T47D (cell line): ENCODE measurements around the gene IGSF21.
A peak's percentile ranks its signal among the peaks of the same experiment; 100 is the strongest.

Experiments used
- DNase-seq, 2 experiments: peaks; one replicate each; pipeline versions ENCODE4 v3.0.0 to v3.0.0-alpha.2; 2011 to 2012; ENCODE audit warnings: low read depth in 1 of 2, low spot score in 1 of 2
- JUND ChIP-seq: IDR thresholded peaks from 2 replicates; pipeline ENCODE4 v1.6.1; 2012; ENCODE audit warnings: low read depth
- in situ Hi-C: cut with HindIII; loops from 2 replicates; pipeline ENCODE4 v1.10.0; 2016; ENCODE audit warnings: low sequenced_read_pairs, low pct_unique_long_range_greater_than_20kb

IGSF21 gene

DNA sequence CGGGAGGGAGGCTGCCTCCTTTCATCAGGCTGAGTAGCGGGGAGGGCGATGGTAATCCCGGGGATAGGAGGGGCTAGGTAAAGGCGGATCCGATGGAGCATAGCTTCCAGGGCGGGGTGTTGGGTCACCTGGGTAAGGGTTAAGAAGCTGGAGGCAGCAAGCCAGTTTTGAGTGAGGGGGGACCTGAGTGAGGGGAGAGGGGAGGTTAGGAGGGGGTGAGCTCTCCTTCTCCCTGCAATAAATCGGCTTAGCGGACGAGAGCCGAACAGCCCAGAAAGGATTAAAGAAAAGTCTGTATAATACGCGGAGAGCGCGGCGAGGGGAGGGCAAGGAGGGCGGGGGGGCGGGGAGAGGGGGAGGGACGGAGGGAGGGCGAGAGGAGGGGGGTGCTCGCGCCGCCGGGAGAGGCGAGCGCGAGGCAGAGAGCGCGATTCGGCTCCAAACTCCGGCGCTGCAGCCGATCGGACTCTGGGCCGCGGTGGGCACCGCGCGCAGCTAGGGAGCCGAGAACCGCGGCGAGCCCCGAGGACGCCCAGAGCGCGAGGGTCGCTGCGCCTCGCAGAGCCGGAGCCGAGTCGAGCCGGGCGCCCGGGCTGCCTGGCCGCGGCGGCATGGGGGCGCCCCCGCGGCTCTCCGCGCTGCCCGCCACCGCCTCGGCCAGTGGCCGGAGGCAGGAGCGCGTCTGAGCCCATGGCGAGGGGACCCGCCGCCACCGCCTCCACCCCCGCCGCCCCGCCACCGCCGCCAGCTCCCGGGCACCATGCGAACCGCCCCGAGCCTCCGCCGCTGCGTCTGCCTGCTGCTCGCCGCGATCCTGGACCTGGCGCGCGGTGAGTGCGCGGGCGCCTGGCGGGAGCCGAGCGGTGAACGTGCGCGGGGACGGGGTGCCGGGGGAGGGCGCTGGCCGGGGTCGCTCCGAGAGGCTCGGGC lies at the start of gene IGSF21:
Gene IGSF21 (plus strand): TSS at position 430 of the 930 bp plus-strand sequence. CDS start 331 bp downstream, at position 761.
- no peak for DNase-seq
- in situ Hi-C loops, result no loop called here
- TF ChIP-seq JUND, result no peak

DNA sequence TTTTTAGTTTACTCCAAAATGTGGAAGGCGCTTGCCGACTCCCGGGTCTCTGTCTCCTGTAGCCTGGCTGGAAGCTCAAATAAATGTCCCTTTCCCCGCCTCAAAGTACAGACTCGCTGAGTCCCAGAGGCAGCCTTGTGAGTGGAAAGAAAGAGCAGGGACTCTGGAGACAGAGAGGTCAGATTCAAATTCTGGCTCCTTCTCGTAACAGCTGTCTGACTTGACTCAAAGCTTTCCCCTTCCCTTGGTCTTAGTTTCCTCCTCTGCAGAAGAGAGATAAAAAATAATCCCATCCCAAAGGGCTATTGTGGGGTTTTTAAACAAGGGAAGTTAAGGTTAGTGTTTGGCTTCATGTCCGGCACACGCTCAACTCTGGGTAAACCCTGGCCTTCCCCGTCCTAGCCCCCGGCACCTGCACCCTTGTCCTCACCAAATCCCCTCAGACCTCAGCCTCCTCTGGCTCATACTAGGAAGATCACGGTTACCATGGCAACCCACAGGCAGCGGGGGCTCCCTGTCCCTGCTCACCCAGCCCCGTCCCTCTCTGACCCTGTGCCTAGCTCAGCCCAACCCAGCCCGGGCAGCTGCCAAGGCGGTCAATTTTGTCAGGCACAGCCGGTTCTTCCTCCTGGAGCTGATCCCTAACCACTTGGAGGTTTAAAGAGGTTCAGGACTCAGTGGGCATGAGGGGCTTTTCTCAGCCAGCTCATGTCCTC lies 49.2 kb upstream of the IGSF21 start:
- TF ChIP-seq JUND, result no peak
- DNase-seq, result no peak
- in situ Hi-C loops, result no loop called here

DNA sequence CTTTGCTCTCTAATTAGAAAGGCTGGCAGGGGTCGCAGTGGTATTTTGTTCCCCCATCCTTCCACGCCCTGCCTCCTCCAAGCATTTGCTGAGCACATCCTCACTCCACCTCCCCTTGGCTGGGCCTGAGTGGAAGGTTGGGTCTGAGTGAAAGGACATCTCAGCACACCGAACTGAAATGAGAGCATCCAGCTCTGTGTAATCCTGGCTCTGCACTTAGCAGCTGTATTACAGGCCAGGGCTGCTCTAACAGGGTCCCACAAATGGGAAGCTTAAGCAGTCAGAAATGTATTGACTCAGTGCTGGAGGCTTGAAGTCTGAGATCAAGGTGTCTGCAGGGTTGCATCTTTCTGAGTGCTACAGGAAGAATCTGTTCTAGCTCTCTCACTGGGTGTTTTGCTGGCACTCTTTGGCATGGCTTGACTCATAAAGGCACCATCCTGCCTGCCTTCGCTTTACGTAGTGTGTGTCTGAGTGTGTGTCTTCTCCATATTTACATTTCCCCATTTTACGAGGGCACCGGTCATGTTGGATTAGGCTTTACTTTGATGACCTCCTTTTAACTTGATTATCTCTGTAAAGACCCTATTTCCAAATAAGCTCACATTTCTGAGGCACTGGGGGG lies 48.5 kb upstream of the IGSF21 start:
- in situ Hi-C loops, result no loop called here
- no peak for TF ChIP-seq JUND
- DNase-seq, result no peak

DNA sequence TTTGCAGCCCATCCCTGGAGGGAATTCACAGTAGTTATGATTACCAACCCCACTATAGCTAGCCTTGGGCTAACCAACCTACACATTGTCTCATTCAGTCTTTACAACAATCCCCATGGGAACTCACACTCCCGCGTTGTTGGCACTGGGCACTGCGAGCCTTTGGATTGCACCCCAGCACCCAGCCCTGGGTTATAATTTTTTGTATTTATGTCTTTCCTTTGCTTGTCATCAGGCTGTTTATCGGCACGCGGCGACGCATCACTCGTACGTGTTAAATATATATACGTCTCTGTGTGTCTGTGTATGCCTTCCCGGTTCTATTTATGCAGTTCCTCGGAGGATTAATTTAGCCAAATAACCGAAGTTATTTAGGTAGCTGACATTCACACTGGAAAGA lies 47.2 kb upstream of the IGSF21 start:
- in situ Hi-C loops, result no loop called here
- TF ChIP-seq JUND, result no peak
- DNase-seq, result no peak

DNA sequence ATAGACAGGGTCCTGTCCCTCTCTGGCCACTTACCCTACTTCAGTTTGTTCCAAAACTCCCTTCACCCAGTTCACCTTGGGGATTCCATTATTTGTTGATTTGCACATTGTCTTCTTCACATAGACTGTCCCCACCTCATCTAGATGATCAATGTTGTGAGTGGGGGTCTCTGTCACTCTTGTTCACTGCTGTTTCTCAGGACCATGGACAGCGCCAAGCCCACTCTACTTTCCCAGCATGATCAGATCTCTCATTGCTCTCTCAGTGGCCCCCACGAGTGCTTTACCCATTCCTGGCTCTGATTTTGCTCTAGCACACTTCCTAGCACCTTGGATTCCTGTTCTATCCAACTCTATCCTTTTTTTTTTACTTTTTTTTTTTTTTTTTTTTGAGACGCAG lies 45.4 kb upstream of the IGSF21 start:
- in situ Hi-C loops, result no loop called here
- TF ChIP-seq JUND, result no peak
- DNase-seq, result no peak

DNA sequence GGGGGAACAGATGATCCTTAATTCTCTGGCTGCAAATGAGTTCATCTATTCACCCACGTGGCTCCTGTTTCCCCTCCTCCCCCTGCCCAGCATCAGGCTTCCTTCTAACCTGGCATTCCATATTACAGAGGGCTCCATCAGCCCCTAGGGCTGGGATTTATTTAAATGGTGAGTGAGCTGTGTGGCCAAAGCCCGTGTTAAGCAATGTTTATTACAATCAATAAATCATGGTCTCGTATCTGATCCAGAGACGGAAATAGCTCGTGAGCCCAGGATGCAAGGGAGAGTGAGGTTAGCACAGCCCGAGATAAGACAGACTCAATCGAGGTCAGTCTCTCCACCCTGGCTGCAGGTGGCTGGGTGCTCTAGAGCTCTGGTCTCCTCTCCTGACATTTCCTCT lies 43.1 kb upstream of the IGSF21 start:
- DNase-seq, result peak in 1 of 2 experiments; percentile 2
- no peak for TF ChIP-seq JUND
- in situ Hi-C loops, result no loop called here

DNA sequence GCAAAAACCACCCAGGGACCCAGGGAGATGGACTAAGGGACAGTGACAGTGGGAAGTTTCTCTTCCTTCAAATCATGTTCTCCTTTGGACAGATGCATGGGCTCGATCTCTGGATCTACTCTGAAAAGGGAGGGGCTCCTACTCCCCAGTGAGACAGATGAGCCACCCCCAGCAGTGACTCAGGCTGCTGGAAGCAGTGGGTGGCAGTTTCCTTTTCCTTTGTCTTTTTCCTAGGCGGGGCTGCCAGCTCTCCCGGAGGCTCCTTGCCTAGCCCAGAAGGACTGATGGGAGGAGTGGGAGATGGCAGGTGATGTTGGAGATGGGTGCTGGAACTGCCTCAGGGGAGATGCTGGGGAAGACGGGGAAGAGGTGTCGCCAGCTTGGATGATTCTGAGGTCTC lies 41.0 kb upstream of the IGSF21 start:
- in situ Hi-C loops, result no loop called here
- DNase-seq, result no peak
- TF ChIP-seq JUND, result no peak

DNA sequence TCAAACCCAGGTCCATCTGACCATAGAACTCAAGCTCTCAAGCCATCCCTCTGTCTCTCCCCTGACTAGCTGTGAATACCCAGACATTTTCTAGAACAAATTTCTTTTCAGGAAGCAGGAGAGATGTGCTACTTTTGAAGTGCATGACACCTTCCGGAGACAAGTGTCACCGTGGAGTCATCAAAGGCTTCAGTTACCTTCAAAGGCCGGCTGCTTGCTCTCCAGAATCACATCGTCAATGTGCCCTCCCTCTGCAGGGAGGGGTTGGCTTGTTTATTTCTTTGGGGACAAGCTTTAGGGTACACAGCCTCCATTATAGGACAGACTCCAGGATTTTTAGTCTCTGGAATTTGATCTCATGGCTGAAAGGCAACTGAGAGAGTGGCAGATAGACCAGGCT lies 37.7 kb upstream of the IGSF21 start:
- in situ Hi-C loops, result no loop called here
- no peak for DNase-seq
- no peak for TF ChIP-seq JUND

DNA sequence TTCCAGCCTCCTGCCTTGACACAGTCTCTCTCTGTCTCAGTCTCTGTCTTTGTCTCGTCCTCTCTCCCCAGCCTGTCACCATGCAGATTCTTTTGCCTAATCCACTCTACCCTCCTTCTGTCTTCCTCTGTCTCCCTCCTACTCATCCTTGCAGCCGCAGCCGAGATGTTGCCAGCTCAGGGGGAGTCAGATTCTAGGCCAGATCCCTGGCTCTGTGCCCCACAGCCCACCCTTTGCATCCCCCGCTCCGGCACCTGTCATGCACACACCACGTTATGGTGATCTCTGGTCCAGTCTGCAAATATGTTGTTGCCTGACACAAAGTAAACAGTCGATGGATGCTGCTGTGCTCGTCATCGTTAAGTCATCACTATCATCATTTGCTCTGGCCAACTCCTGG lies 35.5 kb upstream of the IGSF21 start:
- in situ Hi-C loops, result no loop called here
- TF ChIP-seq JUND, result no peak
- no peak for DNase-seq

DNA sequence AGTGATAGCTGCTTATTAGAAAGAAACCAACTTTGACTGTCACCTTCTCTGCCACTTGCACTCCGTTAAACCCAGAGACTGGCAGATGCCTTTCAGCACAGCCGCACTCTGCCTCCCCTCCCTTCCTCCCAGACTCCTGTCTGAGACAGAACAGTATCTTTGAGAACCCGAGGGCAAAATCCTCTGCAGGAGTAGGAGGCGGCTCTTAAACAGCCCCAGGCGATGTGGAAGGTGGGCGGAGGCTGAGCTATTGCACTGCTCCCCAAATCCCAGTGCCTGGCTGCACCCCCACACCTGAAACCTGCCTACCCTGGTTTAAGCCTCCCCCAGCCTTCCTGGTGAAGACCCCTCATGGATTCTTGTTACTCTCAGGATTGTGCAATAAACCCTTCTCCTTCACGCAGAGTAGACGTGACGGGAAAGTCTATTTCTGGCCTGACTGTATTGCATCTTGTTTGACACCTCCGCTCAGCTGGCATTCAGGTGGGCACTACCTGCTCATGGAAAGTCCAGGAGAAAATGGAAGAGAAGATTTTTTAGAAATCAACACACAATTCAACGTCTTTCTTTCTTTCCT lies 34.4 kb upstream of the IGSF21 start:
- no peak for TF ChIP-seq JUND
- DNase-seq, result no peak
- in situ Hi-C loops, result no loop called here

DNA sequence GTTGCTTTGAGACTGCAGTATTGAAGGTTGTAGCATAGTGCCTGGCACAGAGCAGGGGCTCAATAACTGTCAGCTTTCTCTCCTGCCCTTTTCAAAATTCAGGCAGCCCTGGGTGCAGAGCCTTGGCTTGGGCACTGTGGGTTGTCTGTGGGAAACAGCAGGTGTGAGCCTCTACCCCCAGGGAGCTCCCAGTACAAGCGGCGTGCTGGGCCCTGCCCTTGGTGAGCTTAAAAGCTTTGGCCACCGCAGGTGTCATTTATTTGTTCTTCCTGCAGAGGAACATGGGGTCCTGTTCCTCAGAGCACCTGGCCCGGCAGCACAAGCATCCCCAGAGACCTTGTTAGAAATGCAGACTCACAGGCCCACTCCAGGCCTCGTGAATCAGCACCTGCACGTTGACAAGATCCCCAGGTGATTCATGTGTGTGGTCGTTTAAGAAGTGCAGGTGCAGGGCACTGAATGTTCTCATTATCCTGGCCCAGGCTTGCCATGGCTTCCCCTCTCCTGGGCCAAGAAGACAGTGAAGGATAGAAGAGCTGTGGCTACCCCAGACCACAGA lies 29.9 kb upstream of the IGSF21 start:
- in situ Hi-C loops, result no loop called here
- TF ChIP-seq JUND, result no peak

More for the DNA sequence above, 29.9 kb upstream of the IGSF21 start:
- DNase-seq, result no peak
